ENCODE measurements around the gene INSYN2B.

- TF ChIP-seq EZH2 (IDR thresholded peaks at IDR 0.05; ENCODE audit: low read length, unreplicated experiment) (no peak), CTCF (conservative IDR thresholded peaks at IDR 0.05; ENCODE audit: low read depth, low read length) (no peak)
Observed at GRCh38 chr5:169870211-169870610, 110.1 kb downstream of the INSYN2B start.
